Renal cortical epithelial cell (primary cell): ENCODE results near the gene PACSIN1. TPM values are rescaled to one million over a fixed set of nuclear protein-coding genes. Genes with fewer than 3 reads are reported as not detected.
"Not testable (repeated sequence)": the region's sequence is repeated elsewhere in the genome, so short reads cannot be mapped to it uniquely, and the experiment has no call there.

Source experiments
- DNase-seq: peaks from one replicate; pipeline ENCODE4 v3.0.0-alpha.2; 2011; ENCODE audit warnings: low read depth
- total RNA-seq: library from RNA; depleted of rRNA; stranded (reverse); fragments of >200 nt; gene quantifications from 2 replicates; pipeline ENCODE4 v1.2.3, GENCODE V29; 2014

Gene PACSIN1
- total RNA-seq, 1 donor from 2014 or later, result under 0.01 TPM

DNA sequence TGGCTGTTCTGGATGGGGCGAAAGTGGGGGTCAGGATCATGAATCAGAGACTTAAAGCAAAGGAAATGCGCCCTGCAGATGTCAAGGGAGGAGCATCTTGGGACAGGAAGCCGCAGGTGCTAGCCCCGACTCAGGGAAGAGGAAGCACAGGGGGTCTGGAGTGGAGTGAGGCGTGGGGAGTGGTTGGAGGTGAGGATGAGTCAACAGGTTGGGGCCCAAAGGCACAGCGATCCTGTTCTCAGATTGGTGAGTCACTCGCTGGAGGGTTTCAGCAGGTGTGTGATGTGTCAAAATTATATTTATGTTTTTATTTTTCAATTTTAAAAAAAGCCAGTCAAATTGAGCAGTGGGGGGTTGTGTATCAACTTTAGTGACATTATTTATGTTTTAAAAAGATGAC lies 19.0 kb downstream of the PACSIN1 start:
- DNase-seq, result peak; percentile 25

DNA sequence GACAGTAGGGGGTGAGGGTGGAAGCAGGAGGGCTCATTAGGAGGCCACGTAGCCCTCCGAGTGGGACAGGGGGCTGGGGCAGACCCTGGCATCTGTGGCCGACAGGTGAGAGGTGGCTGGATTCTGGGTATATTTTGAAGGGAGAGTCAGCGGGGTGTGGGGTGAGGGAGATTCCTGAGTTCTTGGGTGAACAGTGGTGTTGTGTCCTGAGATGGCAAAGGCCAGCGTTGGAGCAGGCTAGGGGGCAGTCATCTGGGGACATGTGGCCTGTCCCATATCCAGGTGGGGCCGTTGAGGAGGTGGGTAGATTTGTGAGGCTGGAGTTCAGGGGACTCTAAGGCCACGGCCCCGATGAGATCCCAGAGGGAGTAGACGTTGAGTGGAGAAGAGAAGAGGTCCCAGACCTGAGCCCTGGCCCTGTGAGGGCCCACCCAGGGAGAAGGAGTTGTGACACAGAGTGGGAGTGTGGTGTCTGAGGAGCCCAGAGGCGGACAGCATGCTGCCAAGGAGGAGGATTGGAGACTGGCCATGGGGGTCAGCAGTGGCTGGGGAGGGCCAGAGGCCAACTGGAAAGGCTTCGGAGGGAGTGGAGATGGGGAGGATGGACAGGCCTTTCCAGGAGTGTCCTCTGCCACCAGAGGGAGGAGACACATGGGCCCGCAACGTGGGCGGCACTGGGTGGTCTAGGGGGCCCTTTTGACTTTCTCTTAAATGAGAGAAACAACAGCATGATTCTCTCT lies 19.6 kb downstream of the PACSIN1 start:
- no peak for DNase-seq

DNA sequence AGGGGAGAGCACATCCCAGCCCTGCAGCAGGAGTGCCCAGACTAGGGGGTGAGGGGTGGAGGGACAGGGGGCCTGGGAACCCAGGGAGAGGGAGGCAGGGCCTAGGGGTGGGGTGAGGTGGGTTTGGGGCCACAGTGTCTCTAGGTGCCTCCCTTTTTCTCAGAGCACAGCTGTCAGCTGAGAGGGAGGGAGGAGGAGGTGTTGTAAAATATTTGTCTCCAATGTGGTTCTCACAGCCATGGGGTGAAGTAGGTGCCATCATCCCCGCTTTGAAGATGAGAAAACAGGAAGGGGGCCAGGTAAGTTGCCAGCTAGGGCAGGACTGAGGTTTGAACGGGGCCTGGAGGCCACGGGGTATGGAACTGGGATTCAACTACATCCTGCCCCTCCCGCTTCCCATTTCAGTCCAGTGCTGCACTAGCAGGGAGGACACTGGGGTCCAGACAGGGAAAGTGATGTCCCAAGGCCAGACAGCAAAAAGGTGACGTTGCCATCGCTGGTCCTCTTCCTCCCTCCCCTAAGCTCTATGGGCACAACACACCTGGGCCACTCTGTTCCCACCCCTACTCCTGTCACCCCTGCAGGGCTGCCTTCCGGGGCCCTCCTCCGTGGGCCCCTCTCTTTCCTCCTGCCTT lies 20.3 kb downstream of the PACSIN1 start:
- DNase-seq, result no peak

DNA sequence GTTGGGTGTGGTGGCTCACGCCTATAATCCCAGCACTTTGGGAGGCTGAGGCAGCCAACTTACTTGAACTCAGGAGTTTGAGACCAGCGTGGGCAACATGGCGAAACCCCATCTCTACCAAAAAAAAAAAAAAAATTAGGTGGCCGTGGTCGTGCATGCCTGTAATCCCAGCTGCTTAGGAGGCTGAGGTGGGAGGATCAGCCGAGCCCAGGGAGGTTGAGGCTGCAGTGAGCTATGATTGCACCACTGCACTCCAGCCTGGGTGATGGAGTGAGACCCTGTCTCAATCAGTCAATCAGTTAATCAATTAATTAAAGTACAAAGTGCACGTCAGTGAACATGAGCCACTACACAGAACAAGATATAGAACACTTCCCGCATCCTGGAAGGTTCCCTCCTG lies 21.0 kb downstream of the PACSIN1 start:
- not testable (repeated sequence) for DNase-seq

DNA sequence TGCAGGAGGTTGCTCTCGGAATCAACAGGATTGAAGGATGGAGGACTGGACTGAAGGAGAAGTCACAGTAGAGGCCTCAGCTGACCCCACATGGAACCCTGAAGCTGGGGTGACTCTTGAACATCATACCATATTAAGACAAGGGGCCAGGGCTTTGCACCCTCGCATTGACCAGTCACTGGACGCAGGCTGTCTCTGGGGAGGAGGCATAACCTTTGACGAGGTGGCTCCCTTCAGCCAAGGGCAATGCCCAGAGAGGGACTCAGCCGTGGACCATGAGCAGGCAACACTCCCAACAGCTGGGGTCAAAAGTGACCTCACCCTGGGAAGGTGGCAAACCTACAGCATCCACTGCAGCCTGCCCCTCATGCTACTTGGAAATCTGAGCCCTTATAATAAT lies 21.7 kb downstream of the PACSIN1 start:
- DNase-seq, result no peak

DNA sequence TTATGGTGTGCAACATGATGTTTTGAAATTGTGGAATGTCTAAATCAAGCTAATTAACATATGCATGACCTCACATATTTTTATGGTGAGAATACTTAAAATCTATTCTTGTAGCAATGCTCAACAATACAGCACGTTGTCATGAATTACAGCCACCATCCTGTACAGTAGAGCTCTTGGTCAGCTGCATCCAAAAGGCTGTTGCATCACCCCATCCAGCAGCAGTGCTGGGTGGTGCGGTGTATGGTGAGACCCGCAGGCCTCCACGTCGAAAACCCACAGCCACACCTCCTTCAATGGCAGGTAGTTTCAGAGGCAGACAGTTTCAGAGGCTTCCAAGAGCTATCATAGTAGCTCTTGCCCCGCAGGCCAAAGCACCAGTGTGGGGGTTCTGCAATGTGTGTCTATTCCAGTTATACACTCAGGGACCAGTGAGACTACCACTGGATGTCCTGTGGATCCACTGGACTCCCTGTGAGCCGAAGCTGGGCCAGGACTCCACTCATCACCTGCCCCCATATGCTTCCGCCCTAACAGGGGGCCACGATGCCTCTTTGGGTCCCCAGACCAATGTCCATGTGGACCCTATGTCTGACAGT lies 23.4 kb downstream of the PACSIN1 start:
- no peak for DNase-seq

DNA sequence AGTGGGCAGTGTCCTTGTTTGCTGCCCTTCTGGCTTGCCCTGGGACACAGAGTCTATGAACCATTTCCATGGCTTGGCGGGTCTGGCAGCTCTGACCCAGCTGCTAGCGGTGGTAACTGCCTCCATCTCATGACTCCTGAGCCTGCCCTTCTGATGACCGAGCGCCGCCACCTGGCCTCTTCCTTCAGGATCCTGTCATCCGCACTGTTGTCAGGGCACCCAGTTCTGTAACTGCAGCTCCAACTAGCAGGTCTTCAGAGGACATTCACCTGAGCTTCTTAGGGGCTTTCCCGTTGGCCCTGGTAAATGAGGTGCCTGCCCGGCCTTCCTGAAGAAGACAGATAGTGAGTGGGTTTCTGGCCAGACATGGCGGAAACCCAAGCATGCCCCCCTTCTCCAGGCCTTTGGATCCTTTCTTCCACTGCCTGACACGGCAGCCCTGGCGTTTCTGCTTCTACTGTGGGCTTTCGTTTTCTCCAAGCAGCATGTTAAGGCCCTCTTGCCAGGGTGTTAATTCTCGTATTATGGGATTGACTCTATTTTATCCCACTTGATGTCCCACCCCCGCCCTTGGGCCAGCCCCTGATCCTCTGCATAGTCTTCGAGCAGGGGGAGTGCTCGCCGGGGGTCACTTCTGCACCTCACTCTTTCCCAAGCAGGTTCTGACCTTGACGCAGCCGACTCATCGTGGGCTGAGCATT lies 24.7 kb downstream of the PACSIN1 start:
- DNase-seq, result no peak

DNA sequence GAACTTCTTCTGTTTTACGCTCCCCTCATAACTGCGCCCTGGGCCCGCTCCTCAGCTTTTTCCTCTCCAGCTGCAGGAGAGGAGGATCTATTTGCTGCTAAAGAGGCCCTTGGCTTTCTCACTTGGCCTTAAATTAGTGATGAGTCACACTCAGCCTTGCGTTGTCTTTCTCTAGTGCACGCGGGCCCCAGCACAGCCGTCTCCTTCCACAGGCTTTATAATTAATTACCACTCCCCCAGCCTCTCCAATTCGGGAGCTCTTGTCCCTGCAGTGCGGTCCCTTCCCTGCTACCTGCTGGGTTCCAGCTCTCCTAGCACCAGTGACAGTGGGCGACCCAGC lies 25.2 kb downstream of the PACSIN1 start:
- DNase-seq, result no peak

DNA sequence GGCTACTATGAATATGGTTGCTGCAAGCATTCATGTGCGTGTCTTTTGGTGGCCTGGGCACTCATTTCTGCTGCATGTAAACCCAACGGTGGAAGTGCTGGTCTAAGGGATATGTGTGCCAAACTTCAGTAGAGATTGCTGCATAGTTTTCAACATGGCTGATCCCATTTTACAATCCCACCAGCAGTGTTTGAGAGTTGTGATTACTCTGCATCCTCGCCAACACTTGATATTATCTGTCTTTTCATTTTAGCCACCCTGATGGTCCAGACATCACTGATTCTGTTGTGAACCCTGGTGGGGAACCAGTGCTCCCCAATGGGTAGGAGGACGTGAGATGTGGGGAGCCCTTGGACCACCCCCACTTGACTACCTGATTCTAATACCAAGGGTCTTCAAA lies 27.5 kb downstream of the PACSIN1 start:
- DNase-seq, result no peak

DNA sequence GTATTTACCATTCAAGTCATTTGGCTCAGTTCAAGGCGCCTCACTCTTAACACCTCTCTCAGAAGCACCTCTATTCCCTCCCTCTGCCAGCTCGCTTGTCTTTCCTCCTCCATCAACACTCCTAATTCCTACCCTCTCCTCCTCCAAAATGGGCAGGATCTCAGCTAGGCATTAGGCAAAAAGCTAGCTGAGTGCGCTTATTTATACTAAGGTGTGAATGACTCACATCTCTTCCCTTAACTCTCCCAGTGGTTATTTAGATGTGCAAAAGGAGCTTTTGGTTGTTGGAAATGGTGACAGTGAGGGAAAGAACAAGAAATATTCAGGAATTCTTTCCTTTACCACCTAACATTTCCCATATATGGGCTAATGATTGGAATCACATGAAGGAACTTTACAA lies 29.1 kb downstream of the PACSIN1 start:
- DNase-seq, result no peak

DNA sequence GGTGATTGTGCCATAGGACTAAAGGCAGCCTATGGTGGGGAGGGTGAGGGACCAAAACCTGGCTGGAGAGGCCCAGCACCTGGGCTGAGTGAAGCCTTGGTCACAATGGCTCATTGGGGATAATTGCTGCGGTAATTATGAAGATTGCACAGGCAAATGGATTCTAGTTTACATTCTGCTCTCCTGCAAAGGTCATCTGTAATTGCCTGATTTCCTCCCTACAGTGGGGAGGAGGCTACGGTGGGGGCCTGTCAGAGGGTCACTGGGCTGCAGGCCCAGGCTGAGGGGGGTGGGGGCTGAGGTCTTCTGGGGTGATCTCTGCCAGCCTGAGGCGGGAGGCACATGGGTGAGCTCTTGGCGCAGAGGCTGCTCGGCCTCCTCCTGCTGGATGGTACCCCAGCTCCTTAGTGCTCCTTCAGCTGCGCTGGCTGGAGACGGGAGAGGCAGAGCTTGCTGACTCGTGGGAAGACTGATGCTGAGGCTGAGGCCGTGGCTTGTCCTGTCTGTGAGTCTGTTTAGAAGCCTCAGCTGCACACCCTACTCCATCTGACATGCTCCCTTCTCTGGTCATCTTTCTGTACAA lies 30.3 kb downstream of the PACSIN1 start:
- no peak for DNase-seq

DNA sequence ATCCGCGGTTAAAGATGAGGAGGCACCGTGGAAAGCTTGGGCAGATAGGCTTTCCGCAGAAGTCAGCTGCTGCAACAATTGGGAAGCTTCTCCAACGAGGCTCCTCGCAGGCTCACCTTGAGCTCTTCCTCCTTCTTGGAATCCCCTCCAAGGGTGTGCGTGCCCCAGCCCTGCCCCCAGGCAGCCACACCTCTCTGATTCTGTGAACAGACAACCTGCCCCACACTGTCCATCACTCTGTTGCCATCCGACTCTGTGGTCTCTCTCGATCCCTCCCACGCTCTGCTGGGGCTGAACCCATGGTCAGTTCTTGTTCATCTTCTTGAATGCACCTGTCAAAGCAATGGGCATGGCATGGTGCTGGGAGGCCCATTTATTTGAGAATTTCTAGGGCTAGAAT lies 31.5 kb downstream of the PACSIN1 start:
- no peak for DNase-seq

DNA sequence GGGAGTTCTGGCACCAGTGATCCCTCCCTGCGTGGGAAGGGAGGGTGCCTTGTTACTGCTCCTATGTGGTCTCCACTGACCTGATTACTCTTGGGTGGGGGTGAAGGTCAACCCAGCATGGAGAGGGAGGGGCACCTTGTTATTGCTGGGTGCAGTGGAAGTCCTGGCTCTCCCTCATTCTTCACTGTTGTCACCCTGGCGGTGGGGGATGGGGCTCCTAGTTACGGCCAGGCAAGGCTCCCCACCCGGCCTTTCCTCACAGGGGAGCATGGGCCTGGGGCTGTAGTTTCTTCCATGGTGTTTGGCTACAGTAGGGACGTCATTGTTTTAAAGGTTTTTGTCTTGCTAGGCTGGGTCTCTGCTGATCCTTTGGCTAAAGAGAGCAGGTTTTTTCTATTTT lies 40.8 kb downstream of the PACSIN1 start:
- no peak for DNase-seq

DNA sequence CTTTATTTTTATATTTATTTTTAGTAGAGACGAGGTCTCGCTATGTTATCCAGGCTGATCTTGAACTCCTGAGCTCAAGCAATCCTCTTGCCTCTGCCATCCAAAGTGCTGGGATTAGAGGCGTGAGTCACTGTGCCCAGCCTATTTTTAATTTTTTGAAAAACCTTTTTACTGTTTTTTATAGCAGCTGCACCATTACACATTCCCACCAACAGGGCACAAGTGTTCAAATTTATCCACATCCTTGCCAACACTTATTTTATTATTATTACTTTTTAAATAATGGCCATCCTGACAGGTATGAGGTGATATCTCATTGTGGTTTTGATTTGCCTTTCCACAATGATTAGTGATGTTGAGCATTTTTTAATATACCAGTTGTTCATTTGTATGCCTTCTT lies 42.5 kb downstream of the PACSIN1 start:
- DNase-seq, result no peak

DNA sequence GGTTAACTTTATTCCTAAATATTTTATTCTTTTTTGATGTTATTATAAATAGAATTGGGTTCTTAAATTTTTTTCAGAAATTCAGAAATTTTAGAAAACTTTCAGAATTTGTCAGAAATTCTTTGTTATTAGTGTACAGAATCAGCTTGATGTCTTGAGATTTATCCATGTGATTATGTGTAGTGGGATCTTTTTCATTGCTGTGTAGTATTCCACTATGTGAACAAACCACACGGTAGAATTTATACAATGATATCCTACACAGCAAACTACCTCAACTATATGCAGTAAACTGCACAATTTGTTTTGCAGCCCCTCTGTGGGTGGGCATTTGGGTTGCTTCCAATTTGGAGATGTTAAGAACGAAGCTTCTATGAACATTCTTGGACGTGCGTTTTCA lies 43.9 kb downstream of the PACSIN1 start:
- no peak for DNase-seq

DNA sequence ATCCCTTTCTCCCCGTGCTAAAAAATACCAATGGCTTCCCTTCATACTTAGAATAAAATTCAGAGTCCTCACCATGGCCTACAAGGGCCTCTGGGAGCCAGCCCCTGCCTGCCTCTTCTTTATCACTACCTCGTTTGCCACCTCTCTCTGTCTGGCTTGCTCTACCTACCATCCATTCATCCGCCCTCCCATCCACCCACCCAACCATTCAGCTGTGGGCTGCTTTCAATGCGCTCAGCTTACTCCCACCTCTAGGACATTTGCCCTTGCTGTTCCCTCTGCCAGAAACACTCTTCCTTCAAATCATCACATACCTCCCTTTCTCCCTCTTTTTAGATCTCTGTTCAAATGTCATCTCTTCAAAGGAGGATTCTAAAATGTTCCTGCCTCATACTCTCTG lies 44.4 kb downstream of the PACSIN1 start:
- no peak for DNase-seq

DNA sequence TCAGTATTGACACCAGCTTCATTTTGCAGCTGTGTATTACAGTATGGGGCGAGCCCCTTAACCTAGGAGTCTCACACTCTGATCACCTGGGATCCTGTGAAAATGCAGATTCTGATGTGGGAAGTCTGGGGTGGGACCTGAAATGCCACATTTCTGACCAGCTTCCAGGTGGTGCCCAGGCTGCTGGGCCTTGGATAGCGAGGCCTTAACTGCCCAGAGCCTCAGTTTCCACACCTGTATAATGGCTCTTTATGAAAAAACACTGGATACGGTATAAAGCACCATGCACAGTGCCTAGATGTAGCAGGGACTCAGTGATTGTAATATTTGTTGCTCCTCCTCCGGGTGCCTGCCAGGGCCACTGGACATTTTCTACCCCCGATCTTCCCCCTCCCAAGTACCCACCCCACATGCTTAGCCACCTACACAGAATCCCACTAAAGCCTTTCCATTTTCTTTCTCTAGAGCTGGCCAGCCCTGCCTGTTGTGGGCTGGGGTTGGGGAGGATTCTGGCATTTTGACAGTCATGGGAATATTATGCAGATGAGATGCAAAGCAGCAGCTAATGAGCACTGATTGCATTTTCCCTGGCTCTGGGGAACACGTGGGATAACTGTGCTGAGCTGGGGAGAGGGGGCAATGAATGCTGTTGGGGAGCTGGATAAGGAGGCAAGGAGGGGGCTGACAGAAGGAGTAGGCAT lies 45.5 kb downstream of the PACSIN1 start:
- DNase-seq, result no peak

DNA sequence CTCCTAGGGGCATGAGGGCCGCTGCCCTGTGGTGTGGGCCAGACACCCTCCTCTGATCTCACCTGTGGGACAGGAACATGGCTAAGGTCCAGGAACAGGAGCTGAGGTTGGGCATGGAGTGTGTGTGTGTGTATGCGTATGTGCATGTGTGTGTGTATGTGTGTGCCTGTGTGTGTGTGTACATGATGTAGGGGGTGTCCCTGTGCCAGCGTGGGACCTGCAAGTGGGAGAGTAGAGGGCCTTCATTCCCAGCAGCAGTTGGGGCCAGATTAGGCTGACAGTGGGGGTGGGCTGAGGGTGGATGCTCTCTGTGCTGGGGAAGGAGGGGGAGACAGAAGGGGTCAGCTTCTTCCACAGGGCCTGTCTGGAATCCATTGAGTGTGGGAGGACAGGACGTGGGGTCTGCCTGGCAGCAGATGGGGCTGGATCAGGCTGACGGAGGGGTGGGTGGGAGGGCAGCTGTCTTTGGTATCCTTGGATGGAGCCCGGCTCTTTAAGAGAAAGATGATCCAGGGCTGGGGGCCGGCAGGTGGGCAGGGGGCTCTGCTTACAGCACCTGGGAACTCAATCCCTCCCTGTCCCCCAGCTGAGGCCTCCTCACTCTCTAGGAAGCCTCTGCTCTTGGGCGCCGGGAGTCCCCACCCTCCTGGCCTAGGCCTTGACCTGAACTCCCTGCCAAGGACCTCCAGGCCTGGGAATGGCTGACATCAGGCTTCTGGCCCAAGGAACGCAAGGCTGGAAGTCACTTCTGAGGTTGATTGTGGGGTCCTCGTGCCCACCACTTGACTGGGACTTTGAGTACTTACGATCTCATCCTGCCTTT lies 46.2 kb downstream of the PACSIN1 start:
- DNase-seq, result no peak

DNA sequence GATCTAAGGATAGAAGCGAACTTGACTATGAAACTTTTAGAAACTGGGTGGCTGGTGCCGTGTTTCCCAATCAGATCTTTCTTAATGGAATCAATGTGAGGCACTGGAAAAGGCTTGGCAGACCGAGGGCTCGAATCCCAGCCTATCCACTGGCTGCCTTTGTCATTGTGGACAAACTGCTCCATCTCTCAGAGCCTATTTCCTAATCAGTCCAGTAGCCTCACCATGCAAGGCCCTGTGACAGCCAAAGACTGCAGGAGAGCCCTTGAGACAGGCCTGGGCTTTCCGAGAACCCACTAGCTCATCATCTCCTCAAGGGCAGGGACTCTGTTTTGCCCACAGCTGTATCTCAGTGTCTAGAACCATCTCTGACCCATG lies 46.9 kb downstream of the PACSIN1 start:
- DNase-seq, result no peak

DNA sequence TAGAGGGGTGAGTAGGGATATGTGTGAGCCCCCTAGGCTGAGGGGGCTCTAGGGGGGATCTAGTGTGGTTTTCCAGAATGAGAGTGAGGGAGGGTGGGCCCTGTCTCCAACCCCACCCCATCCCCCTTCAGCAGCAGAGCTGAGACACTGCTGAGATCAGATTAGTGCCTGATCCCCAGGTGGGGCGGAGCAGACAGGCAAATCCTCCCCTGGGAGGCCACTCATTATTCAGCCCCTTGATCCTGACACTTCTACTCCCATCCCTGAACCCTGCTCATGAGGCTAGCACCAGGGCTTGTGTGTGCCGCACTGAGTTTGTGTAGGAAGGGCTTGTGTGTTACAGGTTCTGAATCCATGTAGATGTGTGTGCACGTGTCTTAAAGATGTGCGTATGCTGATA lies 47.8 kb downstream of the PACSIN1 start:
- DNase-seq, result no peak

DNA sequence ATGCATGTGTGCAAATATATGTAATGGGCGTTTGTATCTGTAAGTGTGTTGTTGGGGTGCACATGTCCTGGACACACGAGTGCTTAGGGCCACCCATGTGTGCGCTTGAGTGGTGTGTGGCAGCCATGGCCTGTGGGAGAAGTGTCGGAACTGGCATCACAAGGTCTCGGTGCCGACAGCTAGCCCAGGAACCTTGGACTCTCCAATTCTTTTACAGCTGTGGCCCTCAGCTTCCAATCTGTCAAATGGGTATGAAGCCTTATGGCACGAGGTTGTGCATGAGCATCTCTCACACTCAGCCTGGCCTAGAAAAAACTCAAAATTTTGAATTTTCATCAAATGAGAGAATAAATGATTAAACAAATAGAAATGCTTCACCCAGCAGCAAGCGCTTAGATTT lies 48.2 kb downstream of the PACSIN1 start:
- DNase-seq, result no peak
